Type B pancreatic cell (in vitro differentiated cells): ENCODE measurements around the gene HOXD1. TPM values are rescaled to one million over a fixed set of nuclear protein-coding genes. Genes with fewer than 3 reads are reported as not detected.

Experiments used
- DNase-seq: peaks from one replicate; pipeline ENCODE4 v3.0.0; 2021; ENCODE audit warnings: mixed read lengths; ENCODE audit not compliant: unreplicated experiment; ENCODE audit errors: extremely low spot score
- H3K27ac Mint-ChIP-seq: 2 replicates; pipeline ENCODE4 v1.8.0; 2021; ENCODE audit warnings: mild to moderate bottlenecking, mixed read lengths
- H3K27me3 Mint-ChIP-seq: 2 replicates; pipeline ENCODE4 v1.8.0; 2021; ENCODE audit warnings: mixed read lengths
- H3K36me3 Mint-ChIP-seq: 2 replicates; pipeline ENCODE4 v1.8.0; 2021; ENCODE audit warnings: mixed read lengths
- H3K4me1 Mint-ChIP-seq: one replicate; pipeline ENCODE4 v1.8.0; 2021; ENCODE audit warnings: mixed read lengths; ENCODE audit not compliant: unreplicated experiment
- H3K4me3 Mint-ChIP-seq: 2 replicates; pipeline ENCODE4 v1.8.0; 2021; ENCODE audit warnings: mild to moderate bottlenecking, mixed read lengths
- H3K9me3 Mint-ChIP-seq: 2 replicates; pipeline ENCODE4 v1.8.0; 2021; ENCODE audit warnings: mixed read lengths
- total RNA-seq: library from RNA; stranded (reverse); gene quantifications from 2 replicates; pipeline ENCODE4 v1.2.1, GENCODE V29; 2021; ENCODE audit warnings: low replicate concordance
- TF ChIP-seq, protein P1 (sequence below): fragments of 200-600 bp; sonication (generic); conservative IDR thresholded peaks from 2 replicates; pipeline ENCODE4 v1.5.0; 2021; ENCODE audit warnings: antibody characterized with exemption, mild to moderate bottlenecking

HOXD1 gene
- total RNA-seq, 1 donor from 2014 or later: 7.7 TPM

DNA sequence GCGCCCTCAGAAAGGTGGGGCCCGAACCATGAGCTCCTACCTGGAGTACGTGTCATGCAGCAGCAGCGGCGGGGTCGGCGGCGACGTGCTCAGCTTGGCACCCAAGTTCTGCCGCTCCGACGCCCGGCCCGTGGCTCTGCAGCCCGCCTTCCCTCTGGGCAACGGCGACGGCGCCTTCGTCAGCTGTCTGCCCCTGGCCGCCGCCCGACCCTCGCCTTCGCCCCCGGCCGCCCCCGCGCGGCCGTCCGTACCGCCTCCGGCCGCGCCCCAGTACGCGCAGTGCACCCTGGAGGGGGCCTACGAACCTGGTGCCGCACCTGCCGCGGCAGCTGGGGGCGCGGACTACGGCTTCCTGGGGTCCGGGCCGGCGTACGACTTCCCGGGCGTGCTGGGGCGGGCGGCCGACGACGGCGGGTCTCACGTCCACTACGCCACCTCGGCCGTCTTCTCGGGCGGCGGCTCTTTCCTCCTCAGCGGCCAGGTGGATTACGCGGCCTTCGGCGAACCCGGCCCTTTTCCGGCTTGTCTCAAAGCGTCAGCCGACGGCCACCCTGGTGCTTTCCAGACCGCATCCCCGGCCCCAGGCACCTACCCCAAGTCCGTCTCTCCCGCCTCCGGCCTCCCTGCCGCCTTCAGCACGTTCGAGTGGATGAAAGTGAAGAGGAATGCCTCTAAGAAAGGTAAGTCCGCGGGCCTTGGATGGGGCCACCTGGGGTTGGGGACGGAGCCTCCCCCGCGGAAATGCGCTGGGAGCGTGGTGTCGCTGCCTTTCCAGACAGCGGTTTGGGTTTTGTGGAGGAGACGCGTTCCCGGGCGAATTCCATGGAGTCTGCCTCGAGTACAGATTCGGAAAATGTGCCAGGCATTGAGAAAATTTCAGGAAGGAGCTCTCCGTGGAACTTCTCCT, 559 bp downstream of the HOXD1 start:
- H3K36me3 Mint-ChIP-seq: no peaks in the 10 kb centered on the region

GRCh38 chr2:176189681-176190641, 1.5 kb downstream of the HOXD1 start:
- Mint-ChIP-seq H3K4me3 (peak overlapping the region; percentile 87), H3K36me3 (no peaks in the 10 kb centered on the region), H3K27ac (no peak overlapping the region), H3K9me3 (no peaks in the 10 kb centered on the region), H3K27me3 (peaks cover 87% of the 10 kb centered on the region), H3K4me1 (peaks cover 10% of the 10 kb centered on the region)
- TF ChIP-seq, protein P1, sequence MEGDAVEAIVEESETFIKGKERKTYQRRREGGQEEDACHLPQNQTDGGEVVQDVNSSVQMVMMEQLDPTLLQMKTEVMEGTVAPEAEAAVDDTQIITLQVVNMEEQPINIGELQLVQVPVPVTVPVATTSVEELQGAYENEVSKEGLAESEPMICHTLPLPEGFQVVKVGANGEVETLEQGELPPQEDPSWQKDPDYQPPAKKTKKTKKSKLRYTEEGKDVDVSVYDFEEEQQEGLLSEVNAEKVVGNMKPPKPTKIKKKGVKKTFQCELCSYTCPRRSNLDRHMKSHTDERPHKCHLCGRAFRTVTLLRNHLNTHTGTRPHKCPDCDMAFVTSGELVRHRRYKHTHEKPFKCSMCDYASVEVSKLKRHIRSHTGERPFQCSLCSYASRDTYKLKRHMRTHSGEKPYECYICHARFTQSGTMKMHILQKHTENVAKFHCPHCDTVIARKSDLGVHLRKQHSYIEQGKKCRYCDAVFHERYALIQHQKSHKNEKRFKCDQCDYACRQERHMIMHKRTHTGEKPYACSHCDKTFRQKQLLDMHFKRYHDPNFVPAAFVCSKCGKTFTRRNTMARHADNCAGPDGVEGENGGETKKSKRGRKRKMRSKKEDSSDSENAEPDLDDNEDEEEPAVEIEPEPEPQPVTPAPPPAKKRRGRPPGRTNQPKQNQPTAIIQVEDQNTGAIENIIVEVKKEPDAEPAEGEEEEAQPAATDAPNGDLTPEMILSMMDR: no peak
- no peak for DNase-seq

More for the DNA sequence above, 559 bp downstream of the HOXD1 start:
- H3K9me3 Mint-ChIP-seq: no peaks in the 10 kb centered on the region
- H3K27me3 Mint-ChIP-seq: peaks cover 87% of the 10 kb centered on the region
- no peak for DNase-seq
- H3K27ac Mint-ChIP-seq: no peak overlapping the region
- TF ChIP-seq, protein P1: no peak
- peak overlapping the region; percentile 87 for H3K4me3 Mint-ChIP-seq
- H3K4me1 Mint-ChIP-seq: peaks cover 10% of the 10 kb centered on the region

DNA sequence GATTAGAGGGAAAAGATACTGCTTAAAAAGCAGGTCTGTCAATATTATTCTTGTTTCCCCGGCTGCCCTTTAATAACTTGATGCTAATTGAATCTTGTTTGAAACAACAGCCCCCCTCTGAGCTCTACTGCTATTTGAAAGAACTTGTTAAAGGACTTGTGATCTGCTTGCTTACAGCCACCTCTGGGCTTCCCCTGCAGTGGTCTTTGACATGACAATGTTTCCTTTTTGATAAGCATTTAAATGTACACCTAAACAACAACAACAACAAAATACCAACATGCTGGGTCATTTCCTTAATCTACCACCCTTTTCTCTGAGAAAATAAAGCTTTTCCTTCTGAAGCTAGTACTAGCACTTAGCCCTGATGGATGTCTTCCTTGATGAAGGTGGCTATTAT, 3.9 kb downstream of the HOXD1 start:
- Mint-ChIP-seq H3K4me1 (peaks cover 8% of the 10 kb centered on the region), H3K27ac (no peak overlapping the region), H3K27me3 (peaks cover 83% of the 10 kb centered on the region), H3K4me3 (no peak overlapping the region), H3K36me3 (no peaks in the 10 kb centered on the region), H3K9me3 (no peaks in the 10 kb centered on the region)
- TF ChIP-seq, protein P1: no peak
- no peak for DNase-seq

- Mint-ChIP-seq H3K4me3 (no peak overlapping the region), H3K27ac (no peak overlapping the region), H3K4me1 (peaks cover under 1% of the 10 kb centered on the region), H3K9me3 (no peaks in the 10 kb centered on the region), H3K27me3 (peaks cover 83% of the 10 kb centered on the region), H3K36me3 (no peaks in the 10 kb centered on the region)
- TF ChIP-seq, protein P1: no peak
- no peak for DNase-seq
Measured at GRCh38 chr2:176193048-176193447, 4.6 kb downstream of the HOXD1 start.

GRCh38 chr2:176199902-176200301, 11.4 kb downstream of the HOXD1 start:
- H3K36me3 Mint-ChIP-seq: no peaks in the 10 kb centered on the region
- H3K4me3 Mint-ChIP-seq: no peak overlapping the region
- TF ChIP-seq, protein P1: no peak
- H3K4me1 Mint-ChIP-seq: no peaks in the 10 kb centered on the region
- DNase-seq: no peak
- no peaks in the 10 kb centered on the region for H3K9me3 Mint-ChIP-seq
- H3K27me3 Mint-ChIP-seq: peaks cover 51% of the 10 kb centered on the region
- no peak overlapping the region for H3K27ac Mint-ChIP-seq
